NCI-H345 treated with DMSO at 0.1 percent for 48 hours (cell line): ENCODE measurements around the gene IGSF9.

ENCODE experiments used
- DNase-seq: peaks from one replicate; lab custom pipeline; 2025; ENCODE audit not compliant: unreplicated experiment; lab: John Stamatoyannopoulos, UW

IGSF9 gene

DNA sequence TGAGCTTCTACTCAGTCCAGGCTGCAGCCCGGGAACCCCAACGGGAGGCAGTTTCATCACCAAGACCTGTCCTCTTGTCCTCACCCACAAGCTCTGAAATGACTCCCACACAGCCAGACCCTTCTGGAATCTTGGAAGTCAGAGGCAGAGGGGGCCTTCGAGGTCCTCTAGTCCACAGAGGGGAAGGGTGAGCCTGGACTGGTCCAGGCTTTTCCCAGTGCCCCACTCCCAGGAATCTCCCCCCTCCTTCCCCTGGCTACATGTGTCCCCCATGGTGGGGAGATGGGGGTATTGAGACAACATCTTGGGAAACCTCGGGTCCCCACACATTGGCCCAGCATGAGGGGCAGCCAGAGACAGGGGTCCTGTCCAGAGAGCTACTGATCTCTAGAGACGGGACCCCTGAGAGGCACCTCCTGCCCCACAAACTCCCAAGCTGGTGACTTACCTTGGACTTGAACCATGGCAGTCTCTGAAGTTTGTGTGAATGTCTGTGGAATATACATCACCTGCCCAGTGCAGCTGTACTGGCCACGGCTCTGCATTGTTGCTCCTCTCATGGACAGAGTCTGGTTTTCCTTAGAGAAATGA lies 28.0 kb upstream of the IGSF9 start:
- DNase-seq = no peak

DNA sequence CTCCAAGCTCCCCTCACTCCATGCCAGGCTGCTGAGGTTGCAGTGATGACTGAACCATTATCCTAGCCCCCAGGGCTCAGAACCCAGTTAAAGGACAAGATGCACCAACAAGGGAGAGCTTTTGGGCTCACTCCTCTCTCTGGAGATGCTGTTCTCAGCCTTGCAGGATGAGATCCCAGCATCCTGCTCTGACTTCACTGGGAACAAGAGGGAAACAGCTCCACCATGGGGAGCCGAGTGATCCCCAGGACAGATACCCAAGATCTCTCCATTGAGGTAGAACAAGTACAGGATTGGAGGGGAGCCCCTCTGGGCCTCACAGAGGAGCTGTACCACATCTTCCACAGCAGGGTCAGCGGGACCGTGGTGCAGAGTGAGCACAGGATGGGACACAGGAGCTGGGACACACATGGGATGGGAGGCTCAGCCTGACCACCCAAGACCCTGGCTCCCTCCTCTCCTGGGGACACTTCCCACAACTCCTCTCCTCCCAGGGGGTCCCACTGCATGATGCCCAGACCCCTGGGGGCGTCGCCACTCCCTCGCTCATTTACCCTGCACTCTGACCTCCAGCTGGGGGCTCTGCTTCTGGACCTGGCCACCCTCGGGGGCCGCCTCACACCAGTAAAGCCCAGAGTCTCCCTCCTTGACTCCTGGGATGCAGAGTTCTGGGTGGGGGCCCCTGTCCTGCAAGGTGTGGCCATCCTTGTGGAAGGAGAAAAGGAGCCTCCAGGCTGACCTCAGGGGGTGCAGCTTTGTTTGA lies 27.2 kb upstream of the IGSF9 start:
- DNase-seq = no peak

DNA sequence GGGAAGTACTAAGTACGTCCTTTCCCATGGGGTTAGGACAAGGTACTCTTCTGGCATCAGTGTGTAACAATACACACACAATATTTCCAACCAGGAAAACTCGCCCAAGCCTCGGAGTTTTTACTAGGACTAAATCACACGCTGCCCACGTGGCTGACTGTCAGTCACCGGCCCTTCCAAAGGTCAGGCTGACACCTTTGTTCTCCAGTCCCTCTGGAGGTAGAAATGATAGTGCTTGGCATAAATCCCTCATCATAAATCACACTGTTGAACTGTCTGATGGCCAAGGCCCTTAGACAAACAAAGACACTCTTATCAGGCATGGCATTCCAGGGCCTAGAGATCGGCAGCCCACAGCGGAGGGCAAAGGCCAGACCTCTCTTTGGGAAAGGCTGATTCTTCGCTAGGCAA lies 25.5 kb upstream of the IGSF9 start:
- no peak for DNase-seq

DNA sequence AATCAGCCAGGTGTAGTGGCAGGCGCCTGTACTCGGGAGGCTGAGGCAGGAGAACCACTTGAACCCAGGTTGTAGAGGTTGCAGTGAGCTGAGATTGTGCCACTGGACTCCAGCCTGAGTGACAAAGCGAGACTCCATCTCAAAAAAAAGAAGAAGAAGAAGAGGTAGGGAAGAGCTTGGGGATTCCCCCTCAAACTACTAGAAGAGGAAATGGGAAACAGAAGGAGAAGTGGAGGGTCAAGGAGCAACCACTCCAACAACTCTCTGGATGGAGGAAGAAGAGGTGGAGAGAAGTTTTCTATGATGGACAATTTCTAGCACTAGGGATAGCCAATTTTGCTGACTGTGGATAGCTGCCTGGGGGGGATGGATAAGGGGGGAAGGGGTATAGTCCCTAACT lies 23.5 kb upstream of the IGSF9 start:
- no peak for DNase-seq

DNA sequence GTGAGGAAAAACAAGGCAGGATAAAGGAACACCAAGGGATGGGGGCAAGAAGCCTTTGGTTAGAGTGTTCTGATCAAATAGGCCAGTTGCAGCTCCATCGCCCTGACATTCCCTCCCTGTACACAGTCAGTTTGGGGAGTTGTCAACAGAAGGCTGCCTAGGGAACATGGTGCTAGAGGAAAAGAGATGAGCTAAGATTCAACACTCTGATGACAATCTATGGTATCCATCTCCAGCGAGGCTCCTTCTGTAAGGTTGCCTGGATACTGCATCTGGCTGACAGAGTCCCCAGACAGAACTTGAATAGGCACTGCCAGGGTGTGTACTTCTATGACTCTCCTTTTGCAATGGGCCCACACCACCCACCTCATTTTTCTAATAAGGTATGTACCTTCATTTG lies 19.9 kb upstream of the IGSF9 start:
- no peak for DNase-seq

DNA sequence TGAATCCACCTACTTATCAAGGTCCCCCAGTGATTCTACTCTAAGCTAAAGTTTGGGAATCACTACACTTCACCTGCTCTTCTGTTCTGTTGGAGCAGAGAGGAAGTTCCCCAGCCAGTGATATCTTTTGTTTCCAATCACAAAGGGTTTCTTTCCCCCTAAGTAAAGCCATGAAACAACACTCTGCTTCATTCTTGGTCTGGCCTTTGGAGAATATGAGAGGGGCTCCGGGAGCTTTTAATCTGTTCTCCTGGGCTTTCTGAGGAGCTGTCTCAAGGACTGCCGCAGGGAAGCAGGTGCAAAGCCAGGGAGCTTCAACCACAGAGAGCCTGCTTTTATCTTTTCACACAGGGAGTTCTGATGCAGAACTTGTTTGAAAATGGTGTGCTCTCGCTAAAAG lies 18.7 kb upstream of the IGSF9 start:
- DNase-seq = no peak

DNA sequence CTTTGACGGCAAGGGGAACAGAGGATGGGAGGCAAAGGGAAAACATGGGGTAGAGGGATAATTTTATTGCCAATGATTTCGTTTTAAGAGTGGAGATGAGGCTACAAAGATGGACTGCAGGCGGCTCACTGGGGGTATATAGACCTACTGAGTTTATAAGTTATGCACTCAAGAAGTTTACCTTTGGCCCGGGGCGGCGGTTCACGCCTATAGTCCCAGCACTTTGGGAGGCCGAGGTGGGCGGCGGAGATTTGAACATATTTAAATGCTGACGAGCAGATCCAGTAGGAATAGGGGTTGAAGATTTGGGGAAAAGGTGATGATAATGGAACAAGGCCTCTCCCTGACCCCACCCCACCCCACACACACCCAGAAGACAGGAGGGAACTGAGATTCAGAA lies 16.8 kb upstream of the IGSF9 start:
- DNase-seq = no peak

DNA sequence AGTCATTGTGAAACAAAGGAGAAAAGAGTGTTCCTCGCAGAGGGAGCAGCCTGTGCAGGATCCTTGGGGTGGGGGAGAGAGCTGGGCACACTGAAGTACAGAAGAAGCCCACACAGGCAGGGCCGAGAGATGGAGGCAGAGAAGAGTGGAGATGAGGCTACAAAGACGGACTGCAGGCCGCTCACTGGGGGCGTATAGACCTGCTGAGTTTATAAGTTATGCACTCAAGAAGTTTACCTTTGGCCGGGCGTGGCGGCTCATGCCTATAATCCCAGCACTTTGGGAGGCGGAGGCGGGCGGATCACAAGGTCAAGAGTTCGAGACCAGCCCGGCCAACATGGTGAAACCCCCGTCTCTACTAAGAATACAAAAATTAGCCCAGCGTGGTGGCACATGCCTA lies 16.2 kb upstream of the IGSF9 start:
- no peak for DNase-seq

DNA sequence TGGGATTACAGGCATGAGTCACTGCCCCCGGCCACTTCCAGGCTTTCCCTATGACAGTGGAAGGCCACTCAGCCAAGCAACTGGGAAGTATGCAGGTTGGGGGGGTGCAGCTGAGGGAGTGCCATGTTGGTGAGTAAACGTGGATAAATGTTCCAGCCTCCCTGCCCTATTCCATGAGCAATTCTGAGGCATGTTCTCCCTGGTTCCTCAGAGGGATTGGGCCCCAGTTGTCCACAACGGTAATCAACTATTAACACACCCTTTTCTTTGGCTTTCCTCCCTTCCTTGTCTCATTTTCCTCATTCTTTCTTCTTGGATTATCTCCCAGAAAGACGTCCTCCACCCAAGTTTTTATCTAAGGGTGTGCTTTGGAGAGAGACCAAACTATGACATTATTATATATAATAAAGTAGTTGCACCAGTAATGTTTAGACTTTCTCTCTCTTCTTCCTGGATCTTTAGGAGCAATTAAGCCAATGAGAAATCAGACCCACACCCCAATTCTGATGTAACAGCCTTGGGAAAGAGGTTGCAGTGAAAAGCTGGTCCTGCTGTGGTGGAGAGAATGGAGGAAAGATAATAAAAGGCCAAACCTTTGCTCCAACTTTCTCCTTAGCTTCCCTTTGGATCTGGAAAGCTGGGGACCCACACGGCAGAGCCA lies 15.4 kb upstream of the IGSF9 start:
- DNase-seq = no peak

DNA sequence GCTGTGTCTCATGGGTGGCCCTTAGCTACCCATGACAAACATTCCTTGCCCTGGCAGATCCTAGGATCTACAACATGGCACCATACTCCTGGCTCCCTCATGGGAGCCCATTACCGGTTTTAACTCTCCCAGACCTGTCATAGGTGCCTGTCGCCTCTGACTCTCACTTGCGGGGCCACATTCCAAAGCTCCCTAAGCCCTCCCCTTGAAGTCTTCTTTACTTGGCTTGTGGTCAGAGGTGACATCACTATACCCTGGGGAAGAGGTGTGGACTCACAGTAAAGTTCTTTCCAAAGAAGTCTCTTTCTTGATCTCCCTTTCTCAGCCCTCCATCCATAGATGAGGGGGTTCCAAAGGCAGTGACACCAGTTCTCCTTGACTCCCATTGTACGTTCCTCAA lies 14.0 kb upstream of the IGSF9 start:
- DNase-seq = no peak

DNA sequence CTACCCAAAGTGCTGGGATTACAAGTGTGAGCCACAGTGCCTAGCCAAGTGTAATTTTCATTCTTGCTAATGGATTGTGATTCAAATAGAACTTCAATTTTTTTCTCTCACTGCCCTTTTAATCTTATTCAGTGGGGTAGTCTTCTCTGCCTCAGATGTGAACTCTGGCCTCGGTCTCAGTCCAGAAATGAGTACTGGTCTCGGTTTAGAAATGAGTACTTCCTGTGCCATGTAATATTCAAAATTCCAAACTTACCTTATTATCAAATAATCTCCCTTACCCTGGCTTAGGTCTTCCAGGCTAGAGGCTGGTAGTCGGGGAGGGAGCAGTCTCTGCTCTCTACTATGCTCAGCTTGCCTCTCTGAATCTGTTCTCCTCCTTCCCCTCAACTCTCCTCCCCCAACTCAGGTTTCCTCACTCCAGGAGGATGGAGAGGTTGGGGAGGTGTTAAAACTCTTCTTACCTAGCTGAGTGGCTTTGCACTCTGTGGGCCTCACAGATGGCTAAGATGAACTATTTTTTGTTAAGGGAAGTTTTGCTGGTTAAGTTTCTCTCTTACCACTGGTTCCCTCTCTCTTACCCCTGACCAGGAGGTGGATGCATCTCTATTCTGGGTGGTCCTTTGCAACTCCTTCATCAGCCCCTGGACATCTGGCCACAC lies 13.4 kb upstream of the IGSF9 start:
- no peak for DNase-seq

DNA sequence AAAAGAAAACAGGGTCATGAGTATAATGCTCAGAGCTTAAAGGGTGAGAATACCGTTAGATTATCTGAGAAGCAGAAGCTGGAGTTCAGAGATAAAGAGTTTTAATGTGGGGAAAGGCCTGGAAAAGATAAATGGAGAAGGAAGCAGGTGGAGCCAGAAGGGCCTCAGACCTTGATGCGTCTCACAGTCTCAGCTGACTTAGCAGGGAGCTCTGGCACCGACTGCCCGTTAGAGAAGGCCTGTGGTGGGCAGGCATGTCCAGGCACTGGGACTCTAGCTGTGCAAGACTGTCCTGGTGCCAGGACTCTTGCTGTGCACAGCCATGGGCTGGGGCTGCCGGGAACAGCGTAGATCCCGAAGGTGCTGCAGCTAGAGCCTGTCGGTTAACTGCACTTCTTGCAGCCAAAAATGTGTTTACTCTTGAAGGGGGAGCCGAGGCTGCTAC lies 12.4 kb upstream of the IGSF9 start:
- peak; percentile 14 for DNase-seq

DNA sequence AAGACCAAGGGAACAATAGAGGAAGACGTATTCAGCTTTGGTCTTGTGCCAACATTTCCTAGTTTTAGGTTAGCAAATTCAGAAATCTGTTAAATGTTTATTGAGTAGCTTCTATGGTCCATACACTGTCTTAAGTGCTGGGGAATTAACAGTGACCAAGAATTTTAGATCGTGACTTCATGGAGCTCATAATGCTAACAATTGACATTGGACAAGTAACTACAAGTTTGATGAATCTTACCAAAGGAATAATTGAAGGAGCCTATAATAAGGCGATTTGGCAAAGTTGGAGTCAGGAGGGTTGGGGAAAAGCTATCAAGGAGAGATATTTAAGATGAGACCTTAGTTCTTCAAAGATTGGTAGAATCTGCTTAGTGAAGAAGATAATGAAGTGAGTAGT lies 10.0 kb upstream of the IGSF9 start:
- DNase-seq = no peak

DNA sequence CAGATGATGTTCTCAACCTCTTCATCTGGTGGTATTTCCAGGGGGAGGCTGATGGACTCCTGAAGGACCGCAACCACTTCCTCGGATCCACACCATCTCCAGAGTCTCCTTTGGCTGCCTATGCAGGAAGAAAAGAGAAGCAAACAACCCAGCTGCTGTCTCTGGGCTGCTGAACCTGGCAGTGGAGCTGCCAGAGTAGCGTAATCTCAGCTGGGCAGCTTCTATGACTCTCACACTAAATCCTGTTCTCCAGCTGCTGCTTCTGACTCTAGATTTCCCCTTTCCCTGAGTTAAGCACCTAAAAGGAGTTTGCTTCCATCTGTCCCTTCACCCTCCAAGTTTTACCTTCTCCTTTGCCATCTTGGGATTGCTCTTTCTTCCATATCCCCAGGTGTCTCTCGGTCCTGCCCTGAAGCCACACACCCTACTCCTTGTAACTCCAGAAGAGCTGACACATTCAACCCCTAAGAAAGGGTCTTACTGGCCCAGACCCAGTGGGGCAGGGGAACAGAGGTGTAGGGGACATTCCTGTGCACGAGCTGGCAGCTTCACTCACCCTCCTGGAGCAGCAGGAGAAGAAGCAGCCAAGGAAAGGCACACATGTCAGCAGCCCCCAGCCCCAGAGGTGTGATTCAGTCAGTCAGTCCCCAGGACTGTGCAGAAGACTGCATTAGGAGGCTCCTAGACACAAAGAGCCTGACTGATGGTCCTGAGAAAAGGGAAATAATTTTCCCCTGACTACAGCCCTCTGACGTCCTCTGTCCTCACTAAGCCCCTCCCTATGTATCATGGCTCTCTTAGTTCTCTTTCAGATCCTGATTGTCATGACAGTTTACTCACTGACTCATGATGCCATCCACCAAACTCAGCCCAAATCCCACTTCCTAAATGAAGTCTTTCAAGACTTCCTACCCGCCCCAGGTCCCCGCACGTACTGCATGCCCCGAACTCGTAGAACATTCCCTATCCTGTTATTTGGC lies 8.4 kb upstream of the IGSF9 start, which contains the start of gene SLAMF9:
Gene SLAMF9 (minus strand): TSS at position 702 of the 980 bp plus-strand sequence. CDS start 100 bp downstream, at position 602.
- no peak for DNase-seq

DNA sequence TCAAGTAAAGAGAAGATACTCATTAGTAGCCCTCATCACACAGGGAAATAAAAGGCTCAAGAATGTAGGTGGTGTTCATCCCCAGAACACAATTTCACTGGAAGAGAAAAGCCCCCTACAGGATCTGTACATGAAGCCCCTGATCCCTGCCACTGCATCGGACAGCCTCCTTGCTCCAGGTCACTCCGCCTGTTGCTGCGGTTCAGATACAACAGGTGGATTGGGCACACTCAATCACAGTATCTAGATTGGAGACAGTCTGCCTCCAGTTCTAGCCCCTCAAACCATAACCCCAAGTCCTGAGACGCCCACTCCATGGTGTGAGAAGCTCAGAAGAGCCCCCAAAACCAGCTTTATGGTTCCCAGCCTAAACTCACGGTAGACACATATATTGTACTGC lies 7.5 kb upstream of the IGSF9 start:
- no peak for DNase-seq

DNA sequence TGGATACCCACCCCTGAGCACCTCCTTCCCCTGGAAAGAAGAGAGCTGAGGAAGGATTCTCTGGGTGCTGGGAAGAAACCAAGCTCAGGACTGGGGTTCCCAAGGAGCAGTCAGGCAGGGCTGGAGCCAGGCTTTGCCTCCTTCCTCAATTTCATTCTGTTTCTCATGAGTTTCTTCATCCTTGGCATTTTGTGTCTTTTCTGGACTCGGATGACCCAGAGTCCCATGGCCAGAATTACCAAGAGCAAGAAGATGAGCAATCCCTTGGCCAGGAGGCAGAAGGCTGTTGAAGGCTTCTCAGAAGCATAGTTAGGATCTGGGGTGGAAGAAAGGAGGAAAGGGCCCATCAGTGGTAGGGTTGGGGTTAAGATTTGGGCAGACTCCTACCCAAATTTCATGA lies 6.1 kb upstream of the IGSF9 start:
- no peak for DNase-seq

DNA sequence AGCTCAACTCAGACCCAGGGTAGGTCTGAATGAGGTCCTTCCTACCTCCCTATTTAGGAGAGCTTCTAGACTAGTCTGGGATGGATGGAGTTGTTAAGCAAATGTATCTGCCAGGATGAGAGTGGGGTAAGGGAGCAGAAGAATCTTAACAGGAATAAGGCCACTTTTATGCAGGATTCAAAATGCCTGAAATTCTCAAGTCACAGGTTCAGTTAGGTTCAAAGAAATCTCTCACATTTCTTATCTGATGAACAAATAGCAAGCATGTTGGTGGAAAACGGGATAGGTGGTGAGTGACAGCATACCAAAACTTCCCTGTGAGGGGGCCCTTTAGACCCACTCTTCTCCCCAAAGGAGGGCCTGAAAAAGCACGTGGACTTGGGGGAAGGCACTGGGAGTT lies 5.6 kb upstream of the IGSF9 start:
- no peak for DNase-seq

DNA sequence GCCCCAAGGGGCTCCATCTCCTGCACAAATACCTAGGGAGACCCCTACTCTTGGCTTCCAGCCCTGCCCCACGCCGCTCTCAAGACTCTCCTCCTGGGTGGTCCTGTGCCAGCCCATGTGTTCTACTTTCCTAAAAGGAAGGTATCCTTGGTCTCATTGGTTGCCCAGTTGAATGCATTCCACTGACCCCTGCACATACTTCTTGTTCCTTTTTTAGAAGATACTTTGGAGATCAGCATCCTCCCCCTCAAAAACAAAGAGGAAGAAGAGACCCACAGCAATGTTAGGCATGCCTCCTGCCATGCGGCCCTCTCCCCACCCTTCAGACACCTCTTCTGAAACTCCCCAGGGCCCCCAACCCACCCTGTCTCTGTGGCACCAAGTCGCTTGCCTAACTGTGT lies 4.6 kb upstream of the IGSF9 start:
- no peak for DNase-seq

DNA sequence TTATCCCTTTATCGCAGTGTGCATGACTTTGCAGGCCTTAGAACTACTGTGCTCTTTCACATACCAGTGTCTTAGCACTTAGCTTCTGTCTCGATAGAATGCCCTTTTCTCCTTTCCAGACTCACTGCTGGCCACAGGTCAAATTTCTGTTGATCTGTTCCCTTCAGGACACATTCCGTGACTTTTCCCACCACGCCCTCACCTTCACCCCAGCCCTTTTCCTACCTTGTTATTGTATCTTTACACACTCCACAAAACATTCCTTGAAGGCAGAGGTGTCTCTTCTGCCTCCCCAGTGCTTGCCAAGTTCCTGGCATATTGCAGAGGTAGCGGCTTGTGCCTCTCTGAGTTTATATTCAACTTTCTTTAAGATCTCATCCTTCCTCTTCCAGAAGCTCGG lies 3.7 kb upstream of the IGSF9 start:
- no peak for DNase-seq

DNA sequence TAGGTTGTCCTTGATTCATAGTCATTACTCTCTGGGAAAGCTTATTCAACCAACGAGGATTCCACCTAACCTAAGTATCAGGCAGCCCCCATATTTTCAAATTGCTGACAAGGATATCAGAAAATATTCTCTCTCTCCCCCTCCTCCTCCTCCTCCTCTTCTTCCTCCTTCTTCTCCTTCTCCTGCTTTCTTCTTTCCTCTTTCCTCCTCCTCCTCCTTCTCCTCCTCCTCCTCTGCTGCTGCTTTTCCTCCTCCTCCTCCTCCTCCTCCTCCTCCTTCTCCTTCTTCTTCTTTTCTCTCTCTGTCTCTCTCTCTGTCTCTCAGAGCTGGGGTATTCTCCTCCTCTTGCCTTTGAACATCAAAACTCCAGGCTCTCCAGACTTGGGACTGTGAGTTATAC lies 2.5 kb upstream of the IGSF9 start:
- DNase-seq = no peak
